NT2/D1 (cell line): ENCODE results near the gene GLP2R.
A peak's percentile ranks its signal among the peaks of the same experiment; 100 is the strongest.

Experiments used
- DNase-seq: peaks from one replicate; pipeline ENCODE4 v3.0.0-alpha.2; 2011; ENCODE audit warnings: low read depth, low spot score
- H3K27me3 ChIP-seq: 2 replicates; pipeline ENCODE4 v1.6.0; 2011; ENCODE audit warnings: mild to moderate bottlenecking; ENCODE audit not compliant: insufficient read length, insufficient read depth
- H3K36me3 ChIP-seq: 2 replicates; pipeline ENCODE4 v1.6.1; 2011; ENCODE audit warnings: mild to moderate bottlenecking, low read length, mixed read lengths; ENCODE audit not compliant: insufficient read depth, insufficient read length
- H3K4me1 ChIP-seq: 2 replicates; pipeline ENCODE4 v1.5.1; 2011; ENCODE audit not compliant: insufficient read depth, insufficient read length
- H3K4me3 ChIP-seq: 2 replicates; pipeline ENCODE4 v1.5.1; 2011; ENCODE audit warnings: low read depth; ENCODE audit not compliant: insufficient read length
- H3K9ac ChIP-seq: 2 replicates; pipeline ENCODE4 v1.6.0; 2011; ENCODE audit warnings: low read depth; ENCODE audit not compliant: insufficient read length
- H3K9me3 ChIP-seq: 2 replicates; pipeline ENCODE4 v1.5.1; 2011; ENCODE audit warnings: mild to moderate bottlenecking, low read length; ENCODE audit not compliant: insufficient read depth
- SUZ12 ChIP-seq: IDR thresholded peaks from 2 replicates; pipeline ENCODE4 v1.6.1; 2011; ENCODE audit not compliant: insufficient read length, insufficient read depth; ENCODE audit errors: extremely low read depth
- YY1 ChIP-seq: IDR thresholded peaks from 2 replicates; pipeline ENCODE4 v1.6.1; 2011; ENCODE audit not compliant: insufficient read length, insufficient read depth
- ZNF274 ChIP-seq: IDR thresholded peaks from 2 replicates; pipeline ENCODE4 v1.6.1; 2011; ENCODE audit warnings: mild to moderate bottlenecking, low read depth, low read length

The GLP2R gene

DNA sequence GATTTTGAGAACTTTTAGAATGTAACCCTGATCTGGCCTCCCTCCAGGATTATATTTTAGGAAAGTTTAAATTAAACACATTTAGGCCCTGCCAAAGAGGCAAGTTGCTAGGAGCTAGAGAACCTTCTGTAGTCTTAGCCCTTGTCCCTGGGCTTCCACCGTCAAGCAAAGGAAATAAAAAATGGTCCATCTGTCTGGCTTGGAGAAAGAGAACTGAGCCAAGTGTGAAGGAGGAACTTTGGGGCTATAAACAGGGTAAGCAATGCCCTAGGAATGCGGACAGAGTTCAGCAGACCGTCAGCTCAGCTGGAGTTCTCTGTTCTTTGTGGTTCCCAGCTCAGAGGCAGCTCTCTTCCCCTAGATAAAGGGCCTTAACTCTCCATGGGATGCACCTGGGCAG, 49.7 kb downstream of the GLP2R start:
- Histone ChIP-seq H3K36me3 (no peaks in the 10 kb centered on the region), H3K4me1 (no peaks in the 10 kb centered on the region), H3K4me3 (no peak overlapping the region), H3K9me3 (no peaks in the 10 kb centered on the region), H3K27me3 (no peaks in the 10 kb centered on the region), H3K9ac (no peak overlapping the region)
- TF ChIP-seq YY1, result no peak
- no peak for TF ChIP-seq SUZ12
- no peak for TF ChIP-seq ZNF274
- peak; percentile 27 for DNase-seq

DNA sequence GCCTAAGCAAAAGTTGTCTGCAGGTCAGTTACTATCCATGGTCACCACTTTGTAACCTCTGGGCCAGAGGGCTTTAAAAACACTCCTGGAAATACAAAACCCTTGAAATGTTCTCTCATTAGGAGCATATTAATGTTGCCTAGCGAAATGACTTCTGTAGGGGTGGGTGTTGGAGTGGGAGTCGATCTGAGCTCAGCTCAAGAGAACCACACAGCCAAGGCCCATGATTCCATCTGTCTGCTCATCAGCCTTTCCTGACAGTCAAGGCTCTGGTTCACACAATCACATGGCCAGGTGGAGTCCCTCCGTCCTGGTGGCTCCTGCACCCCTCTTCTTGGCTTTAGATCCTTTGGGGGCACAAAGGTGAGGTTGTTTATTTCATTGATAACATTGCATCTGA, 52.6 kb downstream of the GLP2R start:
- Histone ChIP-seq H3K36me3 (no peaks in the 10 kb centered on the region), H3K9ac (no peak overlapping the region), H3K27me3 (no peaks in the 10 kb centered on the region), H3K4me1 (no peaks in the 10 kb centered on the region), H3K9me3 (peaks cover 16% of the 10 kb centered on the region), H3K4me3 (no peak overlapping the region)
- TF ChIP-seq ZNF274 (no peak), SUZ12 (no peak), YY1 (no peak)
- no peak for DNase-seq

DNA sequence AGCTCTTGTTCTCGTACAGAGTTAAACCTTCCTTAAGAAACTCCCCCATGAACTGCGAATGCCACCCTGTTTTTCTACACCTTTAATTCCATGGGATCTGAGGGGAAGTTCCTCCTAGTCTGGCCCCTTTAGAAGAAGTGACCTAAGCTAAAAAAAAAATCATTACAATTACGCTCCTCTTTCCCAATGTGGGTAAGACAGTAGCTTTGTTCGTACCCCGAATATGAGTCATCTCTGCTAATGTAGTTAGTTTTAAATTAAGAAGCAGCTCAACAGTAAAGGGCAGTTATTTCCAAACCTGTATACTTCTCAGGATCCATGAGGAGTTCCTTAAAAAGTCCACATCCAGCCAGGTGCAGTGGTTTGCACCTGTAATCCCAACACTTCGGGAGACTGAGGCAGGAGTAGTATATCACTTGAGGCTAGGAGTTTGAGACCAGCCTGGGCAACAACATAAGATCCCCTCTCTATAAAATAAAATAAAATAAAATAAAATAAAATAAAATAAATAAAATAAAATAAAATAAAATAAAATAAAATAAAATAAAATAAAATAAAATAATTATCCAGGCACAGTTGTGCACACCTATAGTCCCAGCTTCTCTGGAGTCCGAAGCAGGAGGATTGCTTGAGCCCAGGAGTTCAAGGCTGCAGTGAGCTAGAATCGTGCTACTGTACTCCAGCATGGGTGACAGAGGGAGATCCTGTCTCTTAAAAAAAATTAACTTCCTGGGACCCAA, 53.2 kb downstream of the GLP2R start:
- DNase-seq, result no peak
- Histone ChIP-seq H3K36me3 (no peaks in the 10 kb centered on the region), H3K27me3 (no peaks in the 10 kb centered on the region), H3K9me3 (peaks cover 22% of the 10 kb centered on the region), H3K9ac (no peak overlapping the region), H3K4me1 (no peaks in the 10 kb centered on the region), H3K4me3 (no peak overlapping the region)
- TF ChIP-seq SUZ12 (no peak), ZNF274 (no peak), YY1 (no peak)

DNA sequence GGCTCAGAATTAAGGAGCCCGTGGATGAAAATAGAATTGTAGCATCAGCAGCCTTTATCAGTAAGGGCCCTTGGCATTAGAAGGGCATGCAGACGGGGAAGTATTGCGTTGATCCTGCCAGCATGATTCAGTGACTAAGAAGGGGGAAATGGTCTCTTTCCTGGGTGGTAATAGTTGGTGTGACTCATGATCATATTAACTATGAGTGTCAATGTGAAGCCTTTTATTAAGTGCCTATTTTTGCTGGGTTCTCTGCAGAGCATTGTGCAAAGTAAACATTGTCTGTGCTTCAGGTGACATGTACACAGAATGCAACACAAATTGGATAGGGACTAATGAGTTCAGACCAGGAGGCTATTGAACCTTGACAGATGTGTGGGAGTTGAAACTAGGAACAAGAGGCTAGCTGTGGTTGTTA, 54.9 kb downstream of the GLP2R start:
- no peak for TF ChIP-seq SUZ12
- TF ChIP-seq ZNF274, result no peak

DNA sequence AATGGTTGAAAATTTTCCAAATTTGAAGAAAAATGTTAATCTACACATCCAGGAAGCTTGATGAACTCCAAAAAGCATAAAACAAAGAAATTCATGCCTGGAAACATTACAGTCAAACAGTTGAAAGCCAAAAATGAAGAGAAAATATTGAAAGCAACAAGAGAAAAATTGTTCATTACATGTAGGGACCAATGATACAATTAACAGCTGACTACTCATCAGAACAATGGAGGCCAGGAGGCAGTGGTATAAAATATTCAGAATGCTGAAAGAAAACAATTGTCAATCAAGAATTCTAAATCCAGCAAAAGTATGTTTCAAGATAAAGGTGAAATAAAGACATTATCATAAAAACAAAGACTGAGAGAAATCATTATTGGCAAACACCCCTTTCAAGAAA, 57.7 kb downstream of the GLP2R start:
- Histone ChIP-seq H3K9ac (no peak overlapping the region), H3K4me3 (no peak overlapping the region), H3K9me3 (peaks cover 29% of the 10 kb centered on the region), H3K27me3 (no peaks in the 10 kb centered on the region), H3K4me1 (no peaks in the 10 kb centered on the region), H3K36me3 (no peaks in the 10 kb centered on the region)
- DNase-seq, result no peak
- no peak for TF ChIP-seq YY1
- TF ChIP-seq ZNF274, result no peak
- no peak for TF ChIP-seq SUZ12

More for the DNA sequence above, 54.9 kb downstream of the GLP2R start:
- no peaks in the 10 kb centered on the region for H3K27me3 ChIP-seq
- DNase-seq, result no peak
- no peaks in the 10 kb centered on the region for H3K4me1 ChIP-seq
- H3K9ac ChIP-seq, result no peak overlapping the region
- H3K4me3 ChIP-seq, result no peak overlapping the region
- peaks cover 29% of the 10 kb centered on the region for H3K9me3 ChIP-seq
- H3K36me3 ChIP-seq, result no peaks in the 10 kb centered on the region

DNA sequence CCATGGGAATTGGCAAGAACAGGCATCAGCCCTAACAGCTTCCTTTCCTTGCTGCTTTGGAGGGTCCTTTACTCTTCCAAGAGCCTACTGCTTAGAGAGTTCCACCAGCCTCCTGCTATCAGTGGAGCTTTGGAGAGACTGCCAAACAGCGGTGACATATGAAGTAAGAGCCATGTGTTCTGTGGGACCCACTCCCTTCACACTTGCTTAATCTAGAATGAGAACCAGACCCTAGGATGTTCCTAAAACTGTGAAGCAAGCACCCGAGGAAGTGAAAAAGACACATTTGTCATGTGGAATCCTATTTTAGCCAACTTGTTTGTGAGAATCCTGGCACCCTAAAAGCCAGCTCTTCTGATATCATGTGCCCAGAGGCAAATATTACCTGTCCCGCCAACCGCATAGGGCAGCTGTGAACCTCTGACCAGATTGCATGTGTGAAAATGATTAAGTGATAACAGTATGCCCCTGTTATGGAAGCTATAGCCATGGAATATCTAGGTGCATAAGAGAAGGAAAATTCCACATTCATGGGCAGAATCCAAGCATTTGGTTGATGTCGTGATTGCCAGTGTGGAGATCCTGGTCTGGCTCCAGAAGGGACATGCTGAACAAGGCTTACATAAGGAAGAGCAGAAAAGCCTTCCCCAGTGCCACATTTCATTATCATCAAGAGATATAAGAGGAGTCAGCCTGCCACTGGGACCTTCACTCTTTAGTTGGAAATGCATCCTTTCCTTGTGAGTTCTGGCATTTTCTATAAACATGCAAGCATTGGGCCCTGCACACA, 60.6 kb downstream of the GLP2R start:
- DNase-seq, result no peak
- Histone ChIP-seq H3K27me3 (no peaks in the 10 kb centered on the region), H3K36me3 (no peaks in the 10 kb centered on the region), H3K4me3 (no peak overlapping the region), H3K9me3 (peaks cover 29% of the 10 kb centered on the region), H3K9ac (no peak overlapping the region), H3K4me1 (no peaks in the 10 kb centered on the region)
- TF ChIP-seq SUZ12, result no peak
- TF ChIP-seq ZNF274, result no peak
- TF ChIP-seq YY1, result no peak

DNA sequence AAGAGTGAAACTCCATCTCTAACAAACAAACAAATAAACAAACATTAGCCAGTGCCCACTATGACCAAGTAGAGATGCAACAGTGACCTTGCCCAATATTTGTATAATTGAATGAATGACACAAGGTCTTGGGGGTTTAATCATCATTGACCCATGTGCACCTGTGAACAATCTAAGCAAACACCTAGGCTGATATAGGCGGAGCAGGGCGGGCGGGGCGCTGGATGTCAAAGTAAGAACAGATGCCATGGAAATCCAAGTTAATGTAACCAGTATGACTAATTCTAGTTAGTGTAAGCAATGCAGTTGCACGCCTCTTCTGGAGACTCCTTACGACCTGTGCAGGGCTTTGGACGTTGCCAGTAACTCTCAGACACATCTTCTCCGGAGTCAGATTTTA, 61.8 kb downstream of the GLP2R start:
- TF ChIP-seq ZNF274 (no peak), SUZ12 (no peak), YY1 (no peak)
- H3K9me3 ChIP-seq, result peaks cover 22% of the 10 kb centered on the region; the same call in 1 of the 2 replicates
- H3K4me1 ChIP-seq, result no peaks in the 10 kb centered on the region
- H3K27me3 ChIP-seq, result no peaks in the 10 kb centered on the region
- no peak for DNase-seq
- H3K36me3 ChIP-seq, result no peaks in the 10 kb centered on the region
- no peak overlapping the region for H3K4me3 ChIP-seq
- H3K9ac ChIP-seq, result no peak overlapping the region
